NB4 (cell line): Measurements from ENCODE around the gene ANKRD12.

ENCODE experiments used
- DNase-seq: peaks from one replicate; pipeline ENCODE4 v3.0.0; 2010; ENCODE audit warnings: low read depth
- H3K4me3 ChIP-seq: one replicate; pipeline ENCODE4 v1.5.1; 2011; ENCODE audit warnings: mild to moderate bottlenecking, low read depth, low read length, moderate library complexity
- CTCF ChIP-seq: IDR thresholded peaks from one replicate; pipeline ENCODE4 v1.5.1; 2012; ENCODE audit warnings: low read depth, low read length
- MAX ChIP-seq: IDR thresholded peaks from 2 replicates; pipeline ENCODE4 v1.6.1; 2011; ENCODE audit warnings: low read depth, low read length
- MYC ChIP-seq: IDR thresholded peaks from 2 replicates; pipeline ENCODE4 v1.6.1; 2011; ENCODE audit warnings: low read depth, low read length
- POLR2A ChIP-seq: IDR thresholded peaks from 2 replicates; pipeline ENCODE4 v1.6.1; 2011; ENCODE audit warnings: mild to moderate bottlenecking; ENCODE audit not compliant: insufficient read length; ENCODE audit errors: extremely low read depth

The ANKRD12 gene

GRCh38 chr18:9174302-9174701, 37.7 kb downstream of the ANKRD12 start:
- no peak overlapping the region for H3K4me3 ChIP-seq
- no peak for TF ChIP-seq MYC
- DNase-seq: peak; percentile 64

DNA sequence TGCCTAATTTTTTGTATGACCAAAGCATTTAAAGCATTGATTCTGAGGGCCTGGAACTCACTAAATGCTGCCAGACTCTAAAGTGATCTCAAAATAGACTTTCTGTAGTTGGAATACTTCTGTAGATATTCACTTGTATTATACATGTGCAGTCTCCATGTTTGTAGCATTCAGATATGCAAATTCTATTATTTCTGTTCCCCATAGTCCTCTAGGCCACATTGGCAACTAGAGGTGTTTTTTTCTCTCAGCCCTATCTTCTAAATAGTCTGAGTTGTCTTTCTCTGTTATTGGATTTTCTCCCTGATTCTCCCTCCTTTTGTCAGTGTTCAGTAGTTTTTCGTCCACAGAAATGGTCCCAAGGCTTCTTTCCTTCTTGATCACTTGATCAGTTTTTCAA, 38.5 kb downstream of the ANKRD12 start:
- DNase-seq: no peak
- H3K4me3 ChIP-seq: no peak overlapping the region
- TF ChIP-seq MYC (no peak), POLR2A (no peak), MAX (no peak), CTCF (no peak)

DNA sequence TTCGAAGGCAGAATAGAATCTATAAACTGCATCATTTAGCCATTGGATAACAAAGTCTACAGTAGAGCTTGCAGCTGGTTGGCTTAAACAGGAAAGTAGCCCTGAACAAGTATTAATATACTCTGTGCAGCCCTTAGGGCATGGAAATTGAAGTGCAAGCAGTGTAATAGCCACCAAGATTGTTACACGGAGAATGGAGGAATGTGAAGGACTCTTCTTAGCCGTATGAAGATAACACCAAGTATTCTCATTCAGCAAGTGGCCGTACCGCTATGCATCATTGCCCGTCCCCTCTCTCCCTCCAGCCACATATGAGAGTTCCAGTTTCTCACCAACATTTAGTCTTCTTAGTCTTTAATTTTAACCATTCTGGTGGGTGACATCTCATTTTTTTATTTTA, 40.5 kb downstream of the ANKRD12 start:
- DNase-seq: no peak
- TF ChIP-seq CTCF (no peak), POLR2A (no peak), MYC (no peak)
- no peak overlapping the region for H3K4me3 ChIP-seq

DNA sequence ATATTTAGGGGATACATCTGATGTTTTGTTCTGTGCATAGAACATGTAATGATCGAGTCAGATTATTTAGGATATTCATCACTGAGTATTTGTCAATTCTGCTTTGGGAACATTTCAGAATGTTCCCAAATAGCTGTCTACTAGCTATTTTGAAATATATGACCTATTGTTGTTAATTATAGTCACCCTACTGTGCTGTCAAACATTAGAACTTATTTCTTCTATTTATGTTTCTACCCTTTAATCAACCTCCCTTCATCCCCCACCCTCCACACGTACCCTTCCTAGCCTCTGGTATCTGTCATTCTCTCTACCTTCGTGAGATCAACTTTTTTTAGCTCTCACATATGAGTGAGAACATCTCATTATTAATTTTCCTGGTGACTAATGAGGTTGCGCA, 40.9 kb downstream of the ANKRD12 start:
- TF ChIP-seq MYC (no peak), CTCF (no peak), POLR2A (no peak), MAX (no peak)
- DNase-seq: no peak

DNA sequence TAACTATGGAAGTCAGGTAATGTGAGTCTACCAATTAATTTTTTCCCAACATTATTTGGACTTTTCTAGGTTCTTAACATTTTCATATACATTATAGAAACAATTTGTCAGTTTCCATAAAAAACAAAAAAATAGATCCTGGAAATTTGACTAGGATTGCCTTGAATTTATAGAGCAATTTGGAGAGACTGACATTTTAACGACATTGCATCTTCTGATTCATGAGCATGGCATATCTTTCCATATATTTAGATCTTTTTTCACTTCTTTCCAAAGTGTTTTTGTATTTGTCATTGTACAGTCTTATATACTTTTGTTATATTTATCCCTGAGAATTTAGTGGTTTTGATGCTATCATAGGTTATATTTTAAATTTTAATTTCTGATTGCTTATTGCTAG, 42.0 kb downstream of the ANKRD12 start:
- no peak for TF ChIP-seq MAX
- no peak for TF ChIP-seq POLR2A
- no peak for TF ChIP-seq CTCF
- no peak for TF ChIP-seq MYC
- H3K4me3 ChIP-seq: no peak overlapping the region
- DNase-seq: no peak

More for the DNA sequence above, 40.9 kb downstream of the ANKRD12 start:
- no peak overlapping the region for H3K4me3 ChIP-seq

GRCh38 chr18:9181275-9181674, 44.7 kb downstream of the ANKRD12 start:
- no peak for DNase-seq
- H3K4me3 ChIP-seq: no peak overlapping the region
- TF ChIP-seq MYC (no peak), MAX (no peak), CTCF (no peak), POLR2A (no peak)
